Middle frontal gyrus (tissue), 1 donor: ENCODE measurements around the gene TUBB.
"Not testable (repeated sequence)": the region's sequence is repeated elsewhere in the genome, so short reads cannot be mapped to it uniquely, and the experiment has no call there.

Experiments
- DNase-seq: peaks from one replicate; pipeline ENCODE4 v3.0.0-alpha.2; 2015; ENCODE audit warnings: low spot score; ENCODE audit errors: extremely low spot score

Gene TUBB

DNA sequence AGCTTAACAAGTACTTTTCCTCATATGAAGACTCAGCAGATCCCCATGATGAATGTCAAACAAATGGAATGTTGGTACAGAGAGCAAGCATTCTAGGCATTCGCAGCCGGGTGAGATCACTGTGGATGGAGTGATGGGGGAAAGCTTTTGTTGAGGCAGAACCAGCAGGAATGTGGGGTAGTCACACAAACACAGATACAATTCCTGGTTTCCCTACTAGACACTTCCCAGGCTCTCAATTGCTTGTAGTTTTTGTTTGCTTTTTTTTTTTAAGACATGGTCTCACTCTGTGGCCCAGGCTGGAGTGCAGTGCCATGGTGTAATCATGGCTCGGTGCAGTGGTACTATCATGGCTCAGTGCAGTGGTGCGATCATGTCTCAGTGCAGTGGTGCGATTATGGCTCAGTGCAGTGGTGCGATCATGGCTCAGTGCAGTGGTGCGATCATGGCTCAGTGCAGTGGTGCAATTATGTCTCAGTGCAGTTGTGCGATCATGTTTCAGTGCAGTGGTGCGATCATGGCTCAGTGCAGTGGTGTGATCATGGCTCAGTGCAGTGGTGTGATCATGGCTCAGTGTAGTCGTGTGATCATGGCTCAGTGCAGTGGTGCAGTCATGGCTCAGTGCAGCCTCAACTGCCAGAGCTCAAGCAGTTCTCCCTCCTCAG lies 39.6 kb downstream of the TUBB start:
- no peak for DNase-seq

DNA sequence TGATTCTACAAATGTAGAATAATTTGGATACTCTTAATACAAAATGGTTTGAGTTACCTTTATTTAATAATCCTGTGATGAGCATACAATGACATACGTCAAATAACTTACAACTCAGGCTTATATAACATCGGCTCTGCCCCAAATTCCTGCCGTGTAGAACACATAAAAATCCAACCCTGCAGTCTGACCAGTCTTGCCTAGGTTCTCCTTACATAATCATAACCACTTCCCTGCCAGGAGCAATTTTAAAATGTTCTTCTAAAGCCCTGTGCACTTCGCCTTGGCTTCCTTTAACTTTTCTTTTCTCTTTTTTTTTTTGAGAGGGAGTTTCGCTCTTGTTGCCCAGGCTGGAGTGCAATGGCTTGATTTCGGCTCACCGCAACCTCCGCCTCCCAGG lies 40.4 kb downstream of the TUBB start:
- DNase-seq: no peak

DNA sequence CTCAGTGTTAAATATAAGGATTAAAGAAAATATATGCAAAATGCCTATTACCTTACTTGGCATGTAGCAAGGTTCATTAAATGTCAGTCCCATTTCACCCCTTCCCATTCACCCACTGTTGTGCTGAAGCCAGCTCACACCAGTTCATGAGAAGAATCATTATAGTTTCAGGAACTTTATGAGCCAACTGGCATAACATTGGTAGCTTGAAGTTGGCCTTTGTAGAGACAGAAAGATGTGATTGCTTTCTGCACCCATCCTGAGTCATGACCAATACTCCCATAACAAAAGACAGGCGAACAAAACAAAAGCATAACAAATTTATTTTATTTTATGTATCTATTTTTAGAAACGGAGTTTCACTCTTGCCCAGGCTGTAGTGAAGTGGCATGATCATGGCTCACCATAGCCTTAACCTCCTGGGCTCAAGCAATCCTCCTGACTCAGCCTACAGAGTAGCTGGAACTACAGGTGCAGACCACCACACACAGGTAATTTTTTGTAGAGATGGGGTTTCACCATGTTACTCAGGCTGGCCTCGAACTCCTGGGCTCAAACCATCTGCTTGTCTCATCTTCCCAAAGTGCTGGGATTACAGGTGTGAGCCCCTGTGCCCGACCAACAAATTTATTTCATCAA lies 41.8 kb downstream of the TUBB start:
- no peak for DNase-seq

DNA sequence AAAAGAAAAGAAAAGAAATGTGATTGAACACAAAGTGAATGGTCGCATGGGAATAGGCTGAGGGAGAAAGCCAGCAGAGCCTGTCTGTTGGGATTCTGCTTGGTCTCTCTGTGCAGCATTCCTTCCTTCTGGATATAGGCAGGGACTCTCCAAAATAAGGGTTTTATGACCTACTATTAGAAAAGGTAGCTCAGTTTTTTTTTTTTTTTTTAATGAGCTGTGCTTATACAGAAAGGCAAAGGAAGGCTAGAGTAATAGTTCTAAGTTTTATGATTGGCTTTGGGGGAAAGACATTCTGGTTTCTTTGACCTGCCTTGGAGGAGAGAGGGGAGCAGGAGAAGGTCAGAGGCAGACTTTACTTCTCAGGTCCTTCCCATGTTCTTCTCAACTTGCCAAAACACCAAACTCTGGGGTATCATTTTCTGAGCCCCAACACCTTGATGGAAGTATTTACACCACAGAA lies 43.0 kb downstream of the TUBB start:
- DNase-seq: no peak

DNA sequence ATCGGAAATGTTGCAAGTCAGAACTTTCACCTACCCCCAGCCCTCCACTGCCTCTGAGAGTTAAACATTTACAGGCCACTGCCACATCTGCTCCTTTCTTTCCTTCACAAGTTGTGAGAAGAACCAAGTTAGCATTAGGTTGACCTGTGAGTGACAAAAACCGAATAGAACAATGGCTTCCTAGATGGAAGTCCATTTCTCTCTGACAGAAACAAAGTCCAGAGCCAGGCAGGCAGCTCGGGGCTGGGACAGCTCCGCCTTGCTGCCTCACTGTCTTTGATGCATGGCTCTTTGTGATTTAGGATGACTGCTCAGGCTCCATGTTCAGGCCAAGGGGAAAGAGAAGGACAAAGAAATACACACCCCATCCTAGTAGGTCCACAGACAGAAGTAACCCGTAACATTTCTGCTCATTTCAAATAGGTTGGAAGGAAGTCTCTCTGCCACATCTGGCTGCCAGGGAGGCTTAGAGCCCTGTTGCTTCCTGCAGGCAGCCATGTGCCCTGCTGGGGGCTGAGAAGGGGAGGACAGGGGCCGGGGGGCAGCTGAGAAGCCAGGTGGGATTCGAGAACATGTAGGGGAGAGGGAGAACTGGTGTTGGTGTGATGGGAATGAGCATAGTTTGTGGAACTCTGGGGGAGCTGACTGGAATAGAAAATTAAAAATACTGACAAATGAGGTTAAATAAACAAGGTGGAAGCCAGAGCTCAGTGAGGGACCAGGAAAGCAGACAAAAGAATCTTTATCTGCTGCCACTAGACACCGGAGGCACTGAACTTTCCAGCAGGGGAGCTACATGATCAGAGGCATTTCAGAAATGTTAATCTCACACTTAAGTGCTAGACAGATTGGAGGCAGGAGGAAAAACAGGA lies 43.7 kb downstream of the TUBB start:
- DNase-seq: no peak

DNA sequence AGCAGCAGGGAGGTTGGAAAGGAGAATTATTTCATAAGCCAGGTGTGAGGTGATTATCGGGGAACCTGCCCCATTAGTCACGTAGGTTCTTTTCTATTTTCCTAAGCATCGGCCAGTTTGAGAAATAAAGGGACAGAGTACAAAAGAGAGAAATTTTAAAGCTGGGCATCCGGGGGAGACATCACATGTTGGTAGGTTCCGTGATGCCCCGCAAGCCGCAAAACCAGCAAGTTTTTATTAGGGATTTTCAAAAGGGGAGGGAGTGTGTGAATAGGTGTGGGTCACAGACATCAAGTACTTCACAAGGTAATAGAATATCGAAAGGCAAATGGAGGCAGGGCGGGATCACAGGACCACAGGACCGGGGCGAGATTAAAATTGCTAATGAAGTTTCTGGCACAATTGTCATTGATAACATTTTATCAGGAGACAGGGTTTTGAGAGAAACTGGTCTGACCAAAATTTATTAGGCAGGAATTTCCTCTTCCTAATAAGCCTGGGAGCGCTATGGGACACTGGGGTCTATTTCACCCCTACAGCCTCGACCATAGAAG lies 44.4 kb downstream of the TUBB start:
- DNase-seq: not testable (repeated sequence)

DNA sequence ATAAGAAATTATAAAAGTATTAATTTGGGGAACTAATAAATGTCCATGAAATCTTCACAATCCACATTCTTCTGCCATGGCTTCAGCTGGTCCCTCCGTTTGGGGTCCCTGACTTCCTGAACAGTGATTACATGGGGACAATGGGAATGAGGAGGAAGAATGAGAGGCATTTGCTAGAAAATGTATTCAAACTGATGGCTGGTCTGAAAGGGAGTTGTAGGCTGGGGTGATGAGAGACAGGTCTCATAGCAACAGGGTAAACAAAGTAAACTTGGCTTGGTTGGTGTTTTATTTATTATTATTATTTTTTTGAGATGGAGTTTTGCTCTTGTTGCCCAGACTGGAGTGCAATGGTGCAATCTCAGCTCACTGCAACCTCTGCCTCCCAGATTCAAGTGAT lies 45.3 kb downstream of the TUBB start:
- not testable (repeated sequence) for DNase-seq

DNA sequence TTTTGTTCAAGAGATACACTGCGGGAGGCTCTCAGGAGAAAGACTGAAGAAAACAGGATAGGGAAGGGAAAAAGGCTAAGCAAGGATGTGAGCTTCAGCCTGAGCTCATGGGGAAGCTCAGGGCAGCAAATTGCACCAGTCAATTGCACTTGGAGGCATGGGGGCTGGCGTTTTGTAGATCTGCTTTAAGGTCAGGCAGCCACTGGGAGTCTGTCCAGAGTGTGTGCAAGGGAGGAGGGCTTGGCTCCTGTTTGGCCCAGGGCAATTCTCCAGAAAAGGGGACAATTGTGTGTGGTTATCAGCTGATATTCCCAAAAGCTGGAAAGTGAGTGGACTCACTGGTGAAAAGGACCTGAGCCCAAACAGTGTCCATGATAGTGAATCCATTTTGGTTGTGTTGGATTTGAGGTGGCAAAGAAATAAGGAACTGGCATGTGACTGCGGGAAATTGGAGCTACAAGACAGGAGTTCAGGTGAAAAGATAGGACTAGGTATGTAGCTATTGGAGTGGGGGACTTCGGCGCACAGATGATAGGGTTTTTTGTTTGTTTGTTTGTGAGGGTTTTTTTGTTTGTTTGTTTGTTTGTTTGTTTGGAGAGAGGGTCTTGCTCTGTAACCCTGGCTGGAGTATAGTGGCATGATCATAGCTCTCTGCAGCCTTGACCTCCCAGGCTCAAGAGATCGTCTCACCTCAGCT lies 46.5 kb downstream of the TUBB start:
- DNase-seq: no peak

DNA sequence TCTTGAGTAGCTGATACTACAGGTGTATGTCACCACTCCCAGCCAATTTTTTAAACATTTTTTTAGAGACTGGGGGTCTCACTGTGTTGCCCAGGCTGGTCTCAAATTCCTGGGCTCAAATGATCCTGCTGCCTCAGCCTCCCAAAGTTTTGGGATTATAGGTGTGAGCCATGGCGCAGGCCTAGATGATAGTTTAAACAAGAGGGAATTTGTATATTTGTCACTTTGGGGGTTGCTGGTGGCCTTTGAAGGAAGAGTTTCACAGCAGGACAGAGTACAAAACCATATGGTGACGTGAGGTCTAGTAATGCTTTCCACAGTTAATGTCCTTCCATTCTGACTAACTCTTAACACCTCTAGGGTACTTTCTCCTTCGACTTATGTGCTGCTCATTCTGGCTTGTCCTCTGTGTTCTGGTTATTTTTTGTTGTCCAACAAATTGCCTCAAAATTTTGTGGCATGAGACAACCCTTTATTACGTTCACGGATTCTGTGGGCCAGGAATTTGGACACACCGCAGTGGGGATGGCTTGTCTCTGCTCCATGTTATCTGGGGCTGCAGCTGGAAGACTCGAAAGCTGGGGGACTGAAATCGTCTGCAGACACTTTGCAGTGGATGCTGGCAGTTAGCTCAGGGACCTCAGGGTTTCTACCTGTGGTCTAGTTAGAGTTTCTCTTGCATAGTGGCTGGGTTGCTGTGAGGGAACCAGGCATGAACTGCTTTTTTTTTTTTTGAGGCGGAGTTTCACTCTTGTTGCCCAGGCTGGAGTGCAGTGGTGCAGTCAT lies 47.2 kb downstream of the TUBB start:
- DNase-seq: no peak

DNA sequence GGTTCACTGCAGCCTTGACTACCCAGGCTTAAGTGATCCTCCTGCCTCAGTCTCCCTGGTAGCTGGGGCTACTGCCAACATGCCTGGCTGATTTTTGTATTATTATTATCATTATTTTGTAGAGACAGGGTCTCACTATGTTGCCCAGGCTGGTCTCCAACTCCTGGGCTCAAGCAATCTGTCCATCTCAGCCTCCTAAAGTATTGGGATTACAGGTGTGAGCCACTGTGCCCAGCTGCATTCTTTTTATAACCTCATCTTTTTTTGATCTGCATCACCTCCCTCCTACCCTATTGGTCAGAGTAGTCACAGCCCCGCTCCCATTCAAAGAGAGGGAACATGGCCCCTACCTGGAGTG lies 47.8 kb downstream of the TUBB start:
- no peak for DNase-seq

DNA sequence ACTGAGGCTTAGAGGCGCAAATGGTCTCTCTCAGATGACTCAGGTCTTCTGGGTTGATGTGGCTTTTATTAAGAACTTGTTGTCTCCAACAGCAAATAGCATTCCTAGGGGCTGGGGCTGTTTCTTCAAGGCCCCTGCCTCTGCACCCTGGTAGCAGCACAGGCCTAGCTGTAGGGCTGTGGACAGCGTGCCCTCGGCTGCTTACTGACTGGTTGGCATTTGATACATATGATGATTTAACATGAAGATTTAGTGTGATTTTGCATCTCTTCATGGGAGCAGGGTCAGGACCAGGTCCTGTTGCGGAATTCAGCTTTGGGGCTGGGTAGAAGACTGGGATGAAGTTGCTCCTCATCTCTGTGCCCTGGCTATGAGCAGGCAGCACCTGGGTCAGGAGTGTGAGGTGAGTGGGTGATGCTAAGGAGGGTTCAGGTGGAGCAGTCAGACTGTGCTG lies 48.5 kb downstream of the TUBB start:
- DNase-seq: no peak

DNA sequence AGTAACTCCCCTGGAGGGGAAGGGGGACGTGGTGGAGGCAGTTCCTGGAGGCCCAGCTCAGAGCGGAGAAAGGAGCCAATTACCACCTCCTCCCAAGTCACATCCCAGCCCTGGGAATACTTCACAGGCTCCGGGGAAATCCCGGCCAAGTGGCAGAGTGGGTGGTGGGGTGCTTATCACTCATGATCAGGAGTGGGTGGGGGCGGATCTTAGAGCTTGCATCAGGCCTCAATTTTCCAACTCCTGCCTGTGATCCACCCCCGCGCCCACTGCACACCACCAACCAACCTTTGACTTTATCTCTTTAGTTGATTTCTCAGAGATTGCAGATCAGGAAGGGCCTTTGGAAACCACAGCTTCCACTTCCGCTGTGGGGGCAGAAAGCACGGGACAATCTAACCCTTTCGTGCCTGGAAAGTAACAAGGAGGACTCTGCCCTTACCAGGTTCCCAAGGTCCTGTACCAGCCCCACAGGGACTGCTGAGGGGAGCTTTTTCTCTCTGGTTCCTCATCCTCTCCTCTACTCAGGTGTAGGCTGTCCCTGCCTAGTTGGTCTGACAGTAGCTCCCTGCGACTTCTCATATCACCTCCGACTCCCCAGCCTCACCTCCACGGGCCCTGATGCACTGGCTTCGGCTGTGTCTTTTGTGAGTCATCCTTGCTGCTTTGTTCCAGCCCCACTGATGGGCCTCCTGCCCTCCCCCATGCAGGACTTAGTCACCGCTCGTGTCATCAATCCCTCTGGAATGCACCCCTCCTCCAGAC lies 49.1 kb downstream of the TUBB start:
- no peak for DNase-seq

DNA sequence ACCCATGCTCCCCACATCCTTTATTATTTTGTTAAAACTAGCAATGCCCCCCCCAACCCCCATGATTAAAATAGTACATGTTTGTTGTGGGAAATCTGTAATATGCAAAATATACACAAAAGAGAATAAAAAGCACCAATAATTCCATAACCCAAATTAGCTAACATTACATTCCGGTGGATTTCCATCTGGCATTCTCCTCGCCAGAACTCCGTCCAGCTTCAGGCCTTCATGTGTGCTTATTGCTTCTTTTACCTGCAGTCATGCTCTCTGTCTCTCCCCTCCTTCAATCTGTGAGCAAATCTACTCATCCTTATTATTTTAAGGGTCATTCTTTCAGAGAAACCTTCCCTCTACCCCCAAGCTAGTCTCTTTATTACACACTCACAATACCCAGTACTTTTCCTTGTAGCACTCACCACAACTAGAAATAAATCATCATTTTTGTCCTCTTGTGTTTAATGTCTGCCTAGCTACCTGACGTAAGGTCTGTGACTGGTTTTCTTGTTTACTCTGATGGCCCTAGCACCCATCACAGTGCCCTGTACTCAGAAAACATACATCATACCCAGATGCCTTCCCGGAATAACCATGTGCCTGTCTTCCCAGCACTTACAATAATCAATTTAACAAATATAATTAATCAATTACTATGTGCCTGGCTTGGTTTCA lies 49.8 kb downstream of the TUBB start:
- no peak for DNase-seq

DNA sequence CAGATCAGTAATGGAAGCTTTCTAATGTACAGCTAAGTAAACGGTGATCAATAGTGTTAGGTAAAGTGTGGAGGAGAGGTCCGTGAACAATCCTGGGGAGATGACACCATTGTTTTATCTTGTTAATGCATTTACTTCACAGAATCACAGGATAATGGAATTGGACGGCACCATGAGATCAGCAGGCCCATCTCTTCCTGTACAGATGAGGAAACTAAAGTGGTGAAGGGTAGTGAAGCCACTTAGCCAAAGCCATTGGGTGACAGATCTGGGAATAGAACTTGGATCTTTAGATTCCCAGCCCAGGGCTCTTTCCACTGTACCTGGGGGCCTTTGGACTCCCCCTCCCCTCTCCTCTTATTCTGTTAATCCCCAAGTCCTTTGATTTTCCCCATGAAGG lies 50.4 kb downstream of the TUBB start:
- no peak for DNase-seq

DNA sequence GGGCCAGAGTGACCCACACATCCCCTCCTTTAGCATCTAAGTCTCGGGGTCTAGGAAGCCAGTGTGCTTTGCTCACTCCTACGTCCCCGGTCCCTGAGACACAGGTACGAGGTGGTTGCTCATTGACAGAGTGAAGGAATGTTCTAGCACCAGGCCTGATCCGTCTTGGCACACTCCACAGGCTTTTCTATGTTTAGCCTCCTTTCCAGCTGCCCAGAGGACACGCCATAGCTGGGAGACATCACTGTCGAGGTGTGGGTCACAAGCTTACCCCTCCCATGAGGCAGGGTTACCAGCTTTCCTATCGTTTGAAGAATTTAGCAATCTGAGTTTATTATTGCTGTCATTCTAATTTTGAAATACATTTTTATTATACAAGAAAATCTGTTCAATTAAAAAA lies 54.5 kb downstream of the TUBB start:
- DNase-seq: no peak
